GM23338 (cell line): ENCODE measurements around the gene COL2A1. TPM values are rescaled to one million over a fixed set of nuclear protein-coding genes. Genes with fewer than 3 reads are reported as not detected.

Source experiments
- ATAC-seq: fragments of 200-7000 bp; cut with Tn5 transposase; 3 replicates; pipeline ENCODE4 v1.9.1; 2020
- DNase-seq: peaks from one replicate; pipeline ENCODE4 v3.0.0-alpha.2; 2015; ENCODE audit warnings: low spot score
- H2AFZ ChIP-seq: fragments of 200-600 bp; sonication (generic); 2 replicates; pipeline ENCODE4 v1.8.0; 2016; ENCODE audit warnings: antibody characterized with exemption, mild to moderate bottlenecking, moderate library complexity
- H3F3A ChIP-seq: fragments of 200-600 bp; sonication (generic); replicated peaks from 2 replicates; pipeline ENCODE4 v1.8.0; 2017; ENCODE audit warnings: antibody characterized with exemption, mixed run types, low read depth
- H3K27ac ChIP-seq: fragments of 200-600 bp; sonication (generic); 2 replicates; pipeline ENCODE4 v1.6.1; 2016; ENCODE audit warnings: low read depth
- H3K27me3 ChIP-seq: fragments of 200-600 bp; sonication (generic); 2 replicates; pipeline ENCODE4 v1.8.0; 2016; ENCODE audit warnings: mild to moderate bottlenecking, mixed run types, moderate library complexity; ENCODE audit not compliant: insufficient read depth
- H3K36me3 ChIP-seq: fragments of 200-600 bp; sonication (generic); 2 replicates; pipeline ENCODE4 v1.8.0; 2016; ENCODE audit warnings: mild to moderate bottlenecking; ENCODE audit not compliant: insufficient read depth
- H3K4me1 ChIP-seq: fragments of 200-600 bp; sonication (generic); 2 replicates; pipeline ENCODE4 v1.8.0; 2016; ENCODE audit warnings: mild to moderate bottlenecking, moderate library complexity; ENCODE audit not compliant: insufficient read depth
- H3K4me2 ChIP-seq: fragments of 200-600 bp; sonication (generic); 2 replicates; pipeline ENCODE4 v1.7.1; 2017; ENCODE audit warnings: mixed run types
- H3K4me3 ChIP-seq: fragments of 200-600 bp; sonication (generic); 2 replicates; pipeline ENCODE4 v1.6.1; 2016; ENCODE audit warnings: mixed run types
- H3K79me2 ChIP-seq: fragments of 200-600 bp; sonication (generic); replicated peaks from 2 replicates; pipeline ENCODE4 v1.8.0; 2017; ENCODE audit warnings: mild to moderate bottlenecking; ENCODE audit not compliant: insufficient read depth
- H3K9me2 ChIP-seq: fragments of 200-600 bp; sonication (generic); 2 replicates; pipeline ENCODE4 v1.8.0; 2017; ENCODE audit not compliant: insufficient read depth
- H4K20me1 ChIP-seq: fragments of 200-600 bp; sonication (generic); replicated peaks from 2 replicates; pipeline ENCODE4 v1.8.0; 2017; ENCODE audit warnings: mild to moderate bottlenecking; ENCODE audit not compliant: insufficient read depth
- H3K27ac Mint-ChIP-seq: 2 replicates; pipeline ENCODE4 v1.8.0; 2020; ENCODE audit warnings: inconsistent platforms, mild to moderate bottlenecking, moderate library complexity, mixed read lengths
- H3K27me3 Mint-ChIP-seq: 3 replicates; pipeline ENCODE4 v1.8.0; 2022; ENCODE audit warnings: low read depth, mild to moderate bottlenecking, moderate library complexity, mixed read lengths, inconsistent platforms; ENCODE audit not compliant: insufficient read depth, poor library complexity
- H3K36me3 Mint-ChIP-seq: 3 replicates; pipeline ENCODE4 v1.8.0; 2021; ENCODE audit warnings: low read depth, mild to moderate bottlenecking, inconsistent platforms, moderate library complexity, mixed read lengths
- H3K4me1 Mint-ChIP-seq: 3 replicates; pipeline ENCODE4 v1.8.0; 2020; ENCODE audit warnings: mild to moderate bottlenecking, inconsistent platforms, mixed read lengths
- H3K4me3 Mint-ChIP-seq: 3 replicates; pipeline ENCODE4 v1.8.0; 2021; ENCODE audit warnings: moderate library complexity, mild to moderate bottlenecking, inconsistent platforms, mixed read lengths
- H3K9me3 Mint-ChIP-seq: 3 replicates; pipeline ENCODE4 v1.8.0; 2020; ENCODE audit warnings: moderate library complexity, mild to moderate bottlenecking, inconsistent platforms, mixed read lengths
- CTCF ChIP-seq, 2 experiments: fragments of 200-600 bp in 1 of 2; sonication (generic) in 1 of 2; conservative IDR thresholded peaks; 2 replicates each; pipeline versions ENCODE4 v1.5.1 to v1.6.1; 2016 to 2017; ENCODE audit warnings: antibody characterized with exemption in 2 of 2, low read depth in 2 of 2, mild to moderate bottlenecking in 2 of 2, moderate library complexity in 1 of 2
- EZH2 ChIP-seq: fragments of 200-600 bp; sonication (generic); IDR thresholded peaks from one replicate; pipeline ENCODE4 v1.8.0; 2017; ENCODE audit warnings: antibody characterized with exemption, mild to moderate bottlenecking, low read depth; ENCODE audit not compliant: unreplicated experiment
- EZH2phosphoT487 ChIP-seq: fragments of 200-600 bp; sonication (generic); IDR thresholded peaks from one replicate; pipeline ENCODE4 v1.8.1; 2018; ENCODE audit warnings: antibody characterized with exemption; ENCODE audit not compliant: unreplicated experiment
- JUNB ChIP-seq: IDR thresholded peaks from one replicate; pipeline ENCODE4 v1.6.1; 2016; ENCODE audit warnings: antibody characterized with exemption; ENCODE audit not compliant: unreplicated experiment
- NANOG ChIP-seq: IDR thresholded peaks from 2 replicates; pipeline ENCODE4 v1.6.1; 2016; ENCODE audit warnings: antibody characterized with exemption, borderline replicate concordance
- STAT1 ChIP-seq: IDR thresholded peaks from one replicate; pipeline ENCODE4 v1.6.1; 2016; ENCODE audit warnings: antibody characterized with exemption; ENCODE audit not compliant: unreplicated experiment
- ZNF114 ChIP-seq: fragments of 250-450 bp; sonication (Bioruptor Pico); IDR thresholded peaks from 2 replicates; pipeline ENCODE4 v1.5.0; 2020; ENCODE audit warnings: mild to moderate bottlenecking, moderate library complexity
- ZNF331 ChIP-seq: fragments of 250-450 bp; sonication (Bioruptor Pico); IDR thresholded peaks from 2 replicates; pipeline ENCODE4 v1.5.0; 2020; ENCODE audit warnings: low read depth, mild to moderate bottlenecking, moderate library complexity
- polyA plus RNA-seq: library from polyadenylated mRNA; unstranded; fragments of >200 nt; fragmentation: Nextera tagmentation; extraction: Ambion mirVana; gene quantifications from 2 replicates; pipeline ENCODE4 v1.2.1, GENCODE V29; 2016
- total RNA-seq: library from RNA; depleted of rRNA; stranded (reverse); fragments of >200 nt; shearing (Covaris generic); gene quantifications from 2 replicates; pipeline ENCODE4 v1.2.3, GENCODE V29; 2014
- TF ChIP-seq, protein P1 (sequence below): IDR thresholded peaks from 2 replicates; pipeline ENCODE4 v1.6.1; 2016; ENCODE audit warnings: antibody characterized with exemption

COL2A1 gene
- total and polyA plus RNA-seq, 2 experiments from 2014 or later = 7.0 to 24.6 TPM

DNA sequence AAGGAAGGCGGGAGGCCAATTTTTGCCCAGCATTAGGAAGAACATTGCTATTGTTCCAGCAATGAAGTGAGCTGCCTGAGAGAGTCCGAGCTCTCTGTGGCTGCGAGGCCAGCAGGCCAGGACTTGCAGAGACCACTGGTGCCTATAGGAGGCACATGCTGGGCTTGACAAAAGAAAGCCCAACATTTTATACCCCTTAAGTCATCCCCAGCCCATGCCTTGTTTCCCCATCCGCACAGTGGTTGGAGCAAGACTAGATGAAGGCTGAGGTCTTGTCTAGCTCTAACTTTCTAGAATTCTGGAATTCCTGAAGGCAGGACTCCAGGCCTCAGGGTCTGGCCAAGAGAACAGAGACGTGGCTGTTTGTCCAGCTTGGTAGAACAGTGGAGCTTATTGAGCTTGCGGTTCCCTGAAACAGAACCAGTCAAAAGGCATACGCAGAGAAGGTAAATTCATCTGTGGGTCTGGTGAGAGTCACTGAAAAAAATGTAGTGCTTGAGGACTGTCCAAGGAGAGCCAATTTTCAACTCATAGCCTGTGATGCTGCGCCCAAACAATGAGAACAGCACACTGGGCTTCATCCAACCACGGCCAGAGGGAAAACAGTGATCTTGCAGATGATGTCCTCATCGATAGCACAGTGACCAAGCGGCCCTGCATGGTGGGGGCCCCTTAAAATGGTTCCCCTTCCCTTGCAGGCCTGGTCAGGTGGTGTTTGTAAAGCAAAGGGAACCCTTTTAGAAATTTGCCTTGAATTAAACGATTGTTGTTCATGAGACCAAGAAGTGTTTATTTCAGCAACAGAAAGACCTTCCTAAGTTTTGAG, 27.1 kb upstream of the COL2A1 start:
- TF ChIP-seq CTCF (conservative IDR thresholded peaks at IDR 0.05; ENCODE audit: low read depth in 2 of 2) = peak in 1 of 2 experiments; percentile 22; a peak in 1 of 4 replicates
- TF ChIP-seq JUNB = no peak
- H4K20me1 ChIP-seq = peaks cover 4% of the 10 kb centered on the region
- H3K4me1 ChIP-seq = peaks cover 7% of the 10 kb centered on the region; the same call in 1 of the 2 replicates
- H3K36me3 ChIP-seq = no peaks in the 10 kb centered on the region
- no peak overlapping the region; the same call in 1 of the 2 replicates for H2AFZ ChIP-seq
- peak; percentile 63 for ATAC-seq
- Mint-ChIP-seq H3K36me3 (no peaks in the 10 kb centered on the region), H3K27me3 (peaks cover 85% of the 10 kb centered on the region), H3K9me3 (no peaks in the 10 kb centered on the region), H3K4me1 (peaks cover 22% of the 10 kb centered on the region; the same call in 2 of the 3 replicates), H3K4me3 (no peak overlapping the region), H3K27ac (no peak overlapping the region)
- no peak overlapping the region for H3K4me3 ChIP-seq
- DNase-seq = peak; percentile 59
- no peaks in the 10 kb centered on the region for H3K79me2 ChIP-seq
- H3K27me3 ChIP-seq = peaks cover 100% of the 10 kb centered on the region
- no peak overlapping the region for H3K27ac ChIP-seq
- no peaks in the 10 kb centered on the region for H3F3A ChIP-seq
- peaks cover 8% of the 10 kb centered on the region for H3K9me2 ChIP-seq
- H3K4me2 ChIP-seq = no peak overlapping the region

DNA sequence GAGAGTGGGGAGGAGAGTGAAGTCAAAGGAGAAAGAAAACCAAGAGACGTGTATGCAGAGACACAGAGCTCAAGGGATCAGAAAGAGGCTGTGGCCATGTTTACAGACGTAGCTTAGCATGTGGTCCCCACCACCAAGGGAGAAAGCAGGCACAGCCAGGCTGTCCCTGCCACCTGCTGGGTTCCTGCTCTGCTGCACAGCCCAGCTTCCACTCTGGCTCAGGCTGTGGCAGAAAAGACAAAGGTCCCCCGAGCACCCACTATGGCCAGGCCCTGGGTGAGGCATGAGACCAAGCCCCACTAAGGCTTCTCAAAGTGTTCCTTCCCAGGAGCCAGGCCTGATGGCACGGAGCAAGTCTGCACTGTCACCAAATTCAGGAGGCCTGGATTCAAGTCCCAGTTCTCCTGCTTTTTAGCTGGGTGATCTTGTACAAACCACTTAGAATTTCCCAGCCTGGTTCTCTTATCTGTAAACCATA, 25.9 kb upstream of the COL2A1 start:
- Mint-ChIP-seq H3K9me3 (no peaks in the 10 kb centered on the region), H3K4me1 (peaks cover 15% of the 10 kb centered on the region; the same call in 2 of the 3 replicates), H3K27me3 (peaks cover 88% of the 10 kb centered on the region), H3K27ac (no peak overlapping the region), H3K4me3 (no peak overlapping the region), H3K36me3 (no peaks in the 10 kb centered on the region)
- Histone ChIP-seq H3F3A (no peaks in the 10 kb centered on the region), H3K36me3 (no peaks in the 10 kb centered on the region), H3K79me2 (no peaks in the 10 kb centered on the region), H2AFZ (no peak overlapping the region), H3K4me3 (no peak overlapping the region), H3K4me2 (no peak overlapping the region), H3K27me3 (peaks cover 100% of the 10 kb centered on the region), H3K9me2 (no peaks in the 10 kb centered on the region; the same call in 1 of the 2 replicates), H3K4me1 (peaks cover 7% of the 10 kb centered on the region; the same call in 1 of the 2 replicates), H3K27ac (no peak overlapping the region), H4K20me1 (peaks cover 8% of the 10 kb centered on the region)
- peak; percentile 8; the same call in 2 of the 3 replicates for ATAC-seq
- no peak for DNase-seq
- no peak for TF ChIP-seq STAT1
- no peak for TF ChIP-seq JUNB
- TF ChIP-seq CTCF (conservative IDR thresholded peaks at IDR 0.05; ENCODE audit: low read depth in 2 of 2) = no peak
- no peak for TF ChIP-seq ZNF114 (CRISPR knock-in tag)
- no peak for TF ChIP-seq EZH2
- TF ChIP-seq, protein P1, sequence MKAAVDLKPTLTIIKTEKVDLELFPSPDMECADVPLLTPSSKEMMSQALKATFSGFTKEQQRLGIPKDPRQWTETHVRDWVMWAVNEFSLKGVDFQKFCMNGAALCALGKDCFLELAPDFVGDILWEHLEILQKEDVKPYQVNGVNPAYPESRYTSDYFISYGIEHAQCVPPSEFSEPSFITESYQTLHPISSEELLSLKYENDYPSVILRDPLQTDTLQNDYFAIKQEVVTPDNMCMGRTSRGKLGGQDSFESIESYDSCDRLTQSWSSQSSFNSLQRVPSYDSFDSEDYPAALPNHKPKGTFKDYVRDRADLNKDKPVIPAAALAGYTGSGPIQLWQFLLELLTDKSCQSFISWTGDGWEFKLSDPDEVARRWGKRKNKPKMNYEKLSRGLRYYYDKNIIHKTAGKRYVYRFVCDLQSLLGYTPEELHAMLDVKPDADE = no peak
- TF ChIP-seq ZNF331 (CRISPR knock-in tag) = no peak
- TF ChIP-seq NANOG = no peak
- TF ChIP-seq EZH2phosphoT487 = no peak
